ENCODE measurements around the gene PTH2R.
"Not testable (repeated sequence)": the region's sequence is repeated elsewhere in the genome, so short reads cannot be mapped to it uniquely, and the experiment has no call there.

The PTH2R gene

GRCh38 chr2:208399201-208399600, 7.4 kb upstream of the PTH2R start:
- no peak for DNase-seq

GRCh38 chr2:208407667-208408066, 1.1 kb downstream of the PTH2R start:
- no peak for DNase-seq

GRCh38 chr2:208413931-208414330, 7.3 kb downstream of the PTH2R start:
- no peak for DNase-seq

- no peak for DNase-seq
Observed at GRCh38 chr2:208415255-208415654, 8.7 kb downstream of the PTH2R start.

- no peak for DNase-seq
Observed at GRCh38 chr2:208415897-208416296, 9.3 kb downstream of the PTH2R start.

- no peak for DNase-seq
Observed at GRCh38 chr2:208426412-208427045, 19.9 kb downstream of the PTH2R start.

- DNase-seq: no peak
Observed at GRCh38 chr2:208437755-208438154, 31.2 kb downstream of the PTH2R start.

GRCh38 chr2:208440716-208441115, 34.1 kb downstream of the PTH2R start:
- no peak for DNase-seq

GRCh38 chr2:208441951-208442350, 35.4 kb downstream of the PTH2R start:
- DNase-seq: no peak

GRCh38 chr2:208447447-208447846, 40.9 kb downstream of the PTH2R start:
- not testable (repeated sequence) for DNase-seq

- DNase-seq: no peak
Observed at GRCh38 chr2:208451061-208451460, 44.5 kb downstream of the PTH2R start.

- no peak for DNase-seq
Observed at GRCh38 chr2:208454861-208455260, 48.3 kb downstream of the PTH2R start.

GRCh38 chr2:208463721-208464120, 57.1 kb downstream of the PTH2R start:
- no peak for DNase-seq

GRCh38 chr2:208464205-208464604, 57.6 kb downstream of the PTH2R start:
- DNase-seq: no peak

GRCh38 chr2:208466151-208466919, 59.7 kb downstream of the PTH2R start:
- DNase-seq: no peak

GRCh38 chr2:208466920-208467298, 60.3 kb downstream of the PTH2R start:
- DNase-seq: no peak

GRCh38 chr2:208467564-208467963, 61.0 kb downstream of the PTH2R start:
- no peak for DNase-seq

GRCh38 chr2:208477741-208478140, 71.1 kb downstream of the PTH2R start:
- no peak for DNase-seq

- no peak for DNase-seq
Observed at GRCh38 chr2:208479342-208479741, 72.8 kb downstream of the PTH2R start.

GRCh38 chr2:208481945-208482344, 75.4 kb downstream of the PTH2R start:
- not testable (repeated sequence) for DNase-seq

GRCh38 chr2:208482453-208483015, 75.9 kb downstream of the PTH2R start:
- DNase-seq: not testable (repeated sequence)

GRCh38 chr2:208485390-208485789, 78.8 kb downstream of the PTH2R start:
- no peak for DNase-seq

GRCh38 chr2:208488686-208489564, 82.3 kb downstream of the PTH2R start:
- DNase-seq: no peak

Data from stimulated activated CD4-positive, alpha-beta T cell treated with anti-CD3 and anti-CD28 coated beads, Interleukin-12 subunit alpha, Interleukin-12 subunit beta, amount 100 ng/mL, for 4 hours (primary cell).